ENCODE data around the gene TOMM40. TPM values are rescaled to one million over a fixed set of nuclear protein-coding genes. Genes with fewer than 3 reads are reported as not detected.

The TOMM40 gene
- total RNA-seq, 2 donors from 2014 or later, result 19.7 to 34.3 TPM

- H3K9me3 ChIP-seq, result no peaks in the 10 kb centered on the region
- H3K4me1 ChIP-seq, result peaks cover 47% of the 10 kb centered on the region
- peak overlapping the region; percentile 80 to 99 for H3K4me3 ChIP-seq
- peak overlapping the region; percentile 86 to 100 (median 96) for H3K27ac ChIP-seq
- peak; percentile 76 to 95 (median 93) for TF ChIP-seq POLR2A (IDR thresholded peaks at IDR 0.05)
- TF ChIP-seq, protein P1, sequence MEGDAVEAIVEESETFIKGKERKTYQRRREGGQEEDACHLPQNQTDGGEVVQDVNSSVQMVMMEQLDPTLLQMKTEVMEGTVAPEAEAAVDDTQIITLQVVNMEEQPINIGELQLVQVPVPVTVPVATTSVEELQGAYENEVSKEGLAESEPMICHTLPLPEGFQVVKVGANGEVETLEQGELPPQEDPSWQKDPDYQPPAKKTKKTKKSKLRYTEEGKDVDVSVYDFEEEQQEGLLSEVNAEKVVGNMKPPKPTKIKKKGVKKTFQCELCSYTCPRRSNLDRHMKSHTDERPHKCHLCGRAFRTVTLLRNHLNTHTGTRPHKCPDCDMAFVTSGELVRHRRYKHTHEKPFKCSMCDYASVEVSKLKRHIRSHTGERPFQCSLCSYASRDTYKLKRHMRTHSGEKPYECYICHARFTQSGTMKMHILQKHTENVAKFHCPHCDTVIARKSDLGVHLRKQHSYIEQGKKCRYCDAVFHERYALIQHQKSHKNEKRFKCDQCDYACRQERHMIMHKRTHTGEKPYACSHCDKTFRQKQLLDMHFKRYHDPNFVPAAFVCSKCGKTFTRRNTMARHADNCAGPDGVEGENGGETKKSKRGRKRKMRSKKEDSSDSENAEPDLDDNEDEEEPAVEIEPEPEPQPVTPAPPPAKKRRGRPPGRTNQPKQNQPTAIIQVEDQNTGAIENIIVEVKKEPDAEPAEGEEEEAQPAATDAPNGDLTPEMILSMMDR (IDR thresholded peaks at IDR 0.05), result peak in 2 of 7 experiments; percentile 1 to 7
- intact Hi-C loops (cut with DNase I), result no loop called here
- ATAC-seq (peak; percentile 37), DNase-seq (peak; percentile 81 to 87 (median 86))
- 1 to 3% methylated on average over 12 to 47 of the region's 47 CpGs for WGBS, 2 donors
- no peaks in the 10 kb centered on the region for H3K36me3 ChIP-seq (replicated peaks in 1 of 2; ENCODE audit: insufficient read depth in 1 of 2, low read depth in 2 of 2)
- H3K27me3 ChIP-seq, result no peaks in the 10 kb centered on the region
Observed at GRCh38 chr19:44847144-44848035, 43.7 kb upstream of the TOMM40 start.

- no peaks in the 10 kb centered on the region for H3K36me3 ChIP-seq (replicated peaks in 1 of 2; ENCODE audit: insufficient read depth in 1 of 2, low read depth in 2 of 2)
- no peaks in the 10 kb centered on the region for H3K9me3 ChIP-seq
- WGBS, 2 donors, result 32 to 56% methylated on average over 9 to 18 of the region's 19 CpGs
- intact Hi-C loops (cut with DNase I), result no loop called here
- H3K27ac ChIP-seq, result peak overlapping the region; percentile 86 to 100 (median 96)
- no peaks in the 10 kb centered on the region for H3K27me3 ChIP-seq
- H3K4me1 ChIP-seq, result peaks cover 47% of the 10 kb centered on the region
- TF ChIP-seq, protein P1 (IDR thresholded peaks at IDR 0.05), result peak in 1 of 7 experiments; percentile 0
- TF ChIP-seq POLR2A (IDR thresholded peaks at IDR 0.05), result no peak
- ATAC-seq (no peak), DNase-seq (peak; percentile 34 to 49 (median 43))
- peak overlapping the region in 1 of 2 donors; percentile 99 for H3K4me3 ChIP-seq
Observed at GRCh38 chr19:44848036-44848811, 42.8 kb upstream of the TOMM40 start.

GRCh38 chr19:44848812-44849447, 42.1 kb upstream of the TOMM40 start:
- Histone ChIP-seq H3K27me3 (no peaks in the 10 kb centered on the region), H3K36me3 (replicated peaks in 1 of 2; ENCODE audit: insufficient read depth in 1 of 2, low read depth in 2 of 2) (no peaks in the 10 kb centered on the region), H3K9me3 (no peaks in the 10 kb centered on the region), H3K27ac (peak overlapping the region; percentile 40 to 100 (median 96)), H3K4me3 (no peak overlapping the region), H3K4me1 (peaks cover 47% of the 10 kb centered on the region)
- no peak for TF ChIP-seq POLR2A (IDR thresholded peaks at IDR 0.05)
- TF ChIP-seq, protein P1 (IDR thresholded peaks at IDR 0.05), result no peak
- intact Hi-C loops (cut with DNase I), result no loop called here
- ATAC-seq (no peak), DNase-seq (peak in 1 of 4 donors; percentile 20)
- 50 to 51% methylated on average over 18 of the region's 18 CpGs for WGBS, 2 donors

- no peak for TF ChIP-seq POLR2A (IDR thresholded peaks at IDR 0.05)
- TF ChIP-seq, protein P1 (IDR thresholded peaks at IDR 0.05), result no peak
- peak in 2 of 4 donors; percentile 72 to 75 for DNase-seq
- peak overlapping the region in 2 of 4 donors; percentile 28 to 100 for H3K27ac ChIP-seq
- H3K36me3 ChIP-seq (replicated peaks in 1 of 2; ENCODE audit: insufficient read depth in 1 of 2, low read depth in 2 of 2), result no peaks in the 10 kb centered on the region
- H3K27me3 ChIP-seq, result no peaks in the 10 kb centered on the region
- intact Hi-C loops (cut with DNase I), result no loop called here
- no peaks in the 10 kb centered on the region for H3K9me3 ChIP-seq
- H3K4me1 ChIP-seq, result peaks cover 34% of the 10 kb centered on the region
- ATAC-seq, result no peak
- H3K4me3 ChIP-seq, result no peak overlapping the region
- 38 to 64% methylated on average over 3 to 7 of the region's 8 CpGs for WGBS, 2 donors
Observed at GRCh38 chr19:44850641-44851109, 40.4 kb upstream of the TOMM40 start.

All from body of pancreas (tissue), 4 donors.